ENCODE results near the gene ZNF236.

GRCh38 chr18:77001041-77001440 lies 178.7 kb downstream of the ZNF236 start:
- TF ChIP-seq CTCF (IDR thresholded peaks at IDR 0.05; ENCODE audit: insufficient read depth, low read length, poor library complexity, severe bottlenecking) (no peak), EZH2phosphoT487 (conservative IDR thresholded peaks at IDR 0.05; ENCODE audit: low read length) (no peak)

All from SU-DHL-6 (cell line).